IMR-90 (cell line): ENCODE results near the gene DIP2C. TPM values are rescaled to one million over a fixed set of nuclear protein-coding genes. Genes with fewer than 3 reads are reported as not detected.

Experiments used
- ATAC-seq: fragments of 200-7000 bp; cut with Tn5 transposase; 2 replicates; pipeline ENCODE4 v1.9.1; 2020; ENCODE audit warnings: low read depth, mild to moderate bottlenecking, moderate library complexity
- BruUV-seq: library from RNA; stranded (reverse); fragments of 400-500 nt; replicated peaks from 2 replicates; lab custom pipeline; 2021; lab: Mats Ljungman, UMichigan
- CTCF ChIA-PET: fragments of 300-600 bp; formaldehyde crosslinking; extraction: SDS; loops from one replicate; lab custom pipeline; 2021; ENCODE audit warnings: antibody characterized with exemption; lab: Yijun Ruan, JAX
- POLR2A ChIA-PET: fragments of 300-600 bp; sonication (Branson Sonifier 250); formaldehyde crosslinking; loops from one replicate; lab custom pipeline; 2022; ENCODE audit warnings: antibody characterized with exemption; ENCODE audit not compliant: unreplicated experiment; lab: Charles Lee
- DNase-seq: peaks from one replicate; pipeline ENCODE4 v3.0.0; 2013
- H2AFZ ChIP-seq: replicated peaks from 2 replicates; pipeline ENCODE3; 2013; ENCODE audit warnings: low read length, mild to moderate bottlenecking; ENCODE audit not compliant: poor library complexity
- H2AK5ac ChIP-seq: 2 replicates; pipeline ENCODE4 v1.6.1; 2013; ENCODE audit warnings: low read depth, low read length, inconsistent platforms
- H2AK9ac ChIP-seq: replicated peaks from 2 replicates; pipeline ENCODE3; 2013; ENCODE audit warnings: mild to moderate bottlenecking, low read depth, low read length, moderate library complexity; ENCODE audit not compliant: poor library complexity
- H2BK120ac ChIP-seq: 2 replicates; pipeline ENCODE4 v1.6.1; 2013; ENCODE audit warnings: low read depth, low read length, inconsistent platforms
- H2BK15ac ChIP-seq: 3 replicates; pipeline ENCODE4 v1.6.1; 2013; ENCODE audit warnings: low read depth, low read length, inconsistent platforms
- H2BK20ac ChIP-seq: 2 replicates; pipeline ENCODE4 v1.6.1; 2013; ENCODE audit warnings: low read depth, mild to moderate bottlenecking, inconsistent platforms, low read length, moderate library complexity
- H2BK5ac ChIP-seq: 2 replicates; pipeline ENCODE4 v1.6.1; 2013; ENCODE audit warnings: mild to moderate bottlenecking, low read depth, low read length, inconsistent platforms; ENCODE audit not compliant: poor library complexity, severe bottlenecking
- H3K14ac ChIP-seq: replicated peaks from 2 replicates; pipeline ENCODE4 v1.6.1; 2013; ENCODE audit warnings: low read depth, low read length, inconsistent platforms
- H3K18ac ChIP-seq: 2 replicates; pipeline ENCODE4 v1.6.1; 2013; ENCODE audit warnings: low read depth, low read length, control low read depth
- H3K23ac ChIP-seq: 2 replicates; pipeline ENCODE4 v1.6.1; 2013; ENCODE audit warnings: low read depth, low read length, inconsistent platforms
- H3K27ac ChIP-seq: 2 replicates; pipeline ENCODE4 v1.5.1; 2013; ENCODE audit warnings: mild to moderate bottlenecking, control low read depth, low read length; ENCODE audit not compliant: insufficient read depth
- H3K27me3 ChIP-seq: 2 replicates; pipeline ENCODE4 v1.6.1; 2013; ENCODE audit warnings: low read length; ENCODE audit not compliant: control insufficient read depth, insufficient read depth
- H3K36me3 ChIP-seq: 2 replicates; pipeline ENCODE4 v1.6.1; 2013; ENCODE audit warnings: low read length, mixed read lengths; ENCODE audit not compliant: control insufficient read depth, insufficient read depth
- H3K4ac ChIP-seq: 2 replicates; pipeline ENCODE4 v1.6.1; 2013; ENCODE audit warnings: low read depth, low read length, inconsistent platforms
- H3K4me1 ChIP-seq: 2 replicates; pipeline ENCODE4 v1.6.1; 2013; ENCODE audit warnings: low read length, mixed read lengths; ENCODE audit not compliant: control insufficient read depth, insufficient read depth
- H3K4me2 ChIP-seq: 2 replicates; pipeline ENCODE4 v1.6.1; 2013; ENCODE audit warnings: low read depth, mild to moderate bottlenecking, control low read depth, low read length, moderate library complexity
- H3K4me3 ChIP-seq: 2 replicates; pipeline ENCODE4 v1.5.1; 2013; ENCODE audit warnings: low read depth, mild to moderate bottlenecking, control low read depth, low read length, moderate library complexity; ENCODE audit not compliant: insufficient read depth
- H3K56ac ChIP-seq: 2 replicates; pipeline ENCODE4 v1.6.1; 2013; ENCODE audit warnings: low read length, inconsistent platforms; ENCODE audit not compliant: insufficient read depth; ENCODE audit errors: extremely low read depth
- H3K79me1 ChIP-seq, 2 experiments: 2 replicates each; pipeline ENCODE4 v1.6.1; 2013; ENCODE audit warnings: low read length in 2 of 2, inconsistent platforms in 1 of 2, low read depth in 1 of 2
- H3K9ac ChIP-seq: 2 replicates; pipeline ENCODE4 v1.6.1; 2013; ENCODE audit warnings: low read depth, low read length, control low read depth
- H3K9me1 ChIP-seq: 2 replicates; pipeline ENCODE4 v1.6.1; 2013; ENCODE audit warnings: low read length, inconsistent platforms; ENCODE audit not compliant: insufficient read depth
- H3K9me3 ChIP-seq: 2 replicates; pipeline ENCODE4 v1.6.1; 2013; ENCODE audit warnings: low read length; ENCODE audit not compliant: control insufficient read depth, insufficient read depth
- H4K20me1 ChIP-seq: 2 replicates; pipeline ENCODE4 v1.6.1; 2013; ENCODE audit warnings: low read length, inconsistent platforms; ENCODE audit not compliant: insufficient read depth
- H4K5ac ChIP-seq: 2 replicates; pipeline ENCODE4 v1.6.1; 2013; ENCODE audit warnings: mild to moderate bottlenecking, low read depth, low read length, control low read depth
- H4K8ac ChIP-seq, 2 experiments: 2 replicates each; pipeline ENCODE4 v1.6.1; 2013; ENCODE audit warnings: low read depth in 2 of 2, low read length in 2 of 2, control low read depth in 1 of 2, inconsistent platforms in 1 of 2
- H4K91ac ChIP-seq: 2 replicates; pipeline ENCODE4 v1.6.1; 2013; ENCODE audit warnings: low read depth, low read length, inconsistent platforms; ENCODE audit not compliant: insufficient read depth
- BHLHE40 ChIP-seq: fragments of 150-350 bp; IDR thresholded peaks from 2 replicates; pipeline ENCODE4 v1.6.1; 2016; ENCODE audit warnings: mild to moderate bottlenecking, low read depth, low read length
- CEBPB ChIP-seq: IDR thresholded peaks from 2 replicates; pipeline ENCODE4 v1.6.1; 2012; ENCODE audit warnings: low read depth, low read length, improper control_type of control experiment
- CHD1 ChIP-seq: IDR thresholded peaks from 2 replicates; pipeline ENCODE4 v1.6.1; 2012; ENCODE audit warnings: low read depth, low read length, improper control_type of control experiment
- CTCF ChIP-seq: conservative IDR thresholded peaks from 2 replicates; pipeline ENCODE4 v1.5.1; 2012; ENCODE audit warnings: mild to moderate bottlenecking, low read depth, low read length, improper control_type of control experiment
- ELK1 ChIP-seq: fragments of 150-350 bp; IDR thresholded peaks from 2 replicates; pipeline ENCODE4 v1.6.1; 2016; ENCODE audit warnings: low read depth, mild to moderate bottlenecking, low read length, moderate library complexity, borderline replicate concordance
- FOS ChIP-seq: fragments of 150-350 bp; IDR thresholded peaks from 2 replicates; pipeline ENCODE4 v1.6.1; 2016; ENCODE audit warnings: low read depth, low read length
- MAFK ChIP-seq: IDR thresholded peaks from 2 replicates; pipeline ENCODE4 v1.6.1; 2012; ENCODE audit warnings: low read depth, low read length, improper control_type of control experiment
- MAZ ChIP-seq: IDR thresholded peaks from 2 replicates; pipeline ENCODE4 v1.6.1; 2012; ENCODE audit warnings: low read depth, mild to moderate bottlenecking, low read length, improper control_type of control experiment, moderate library complexity, borderline replicate concordance
- MXI1 ChIP-seq: IDR thresholded peaks from 2 replicates; pipeline ENCODE4 v1.6.1; 2012; ENCODE audit warnings: low read depth, mild to moderate bottlenecking, low read length, moderate library complexity, borderline replicate concordance
- NFE2L2 ChIP-seq: fragments of 150-350 bp; IDR thresholded peaks from 2 replicates; pipeline ENCODE4 v1.6.1; 2016; ENCODE audit warnings: low read depth, mild to moderate bottlenecking, low read length
- POLR2A ChIP-seq: IDR thresholded peaks from 2 replicates; pipeline ENCODE4 v1.6.1; 2012; ENCODE audit warnings: mild to moderate bottlenecking, low read depth, low read length
- RAD21 ChIP-seq: IDR thresholded peaks from 2 replicates; pipeline ENCODE4 v1.6.1; 2012; ENCODE audit warnings: low read length, improper control_type of control experiment
- RCOR1 ChIP-seq: IDR thresholded peaks from 2 replicates; pipeline ENCODE4 v1.6.1; 2012; ENCODE audit warnings: mild to moderate bottlenecking, low read length, improper control_type of control experiment; ENCODE audit not compliant: insufficient replicate concordance
- RFX5 ChIP-seq: IDR thresholded peaks from 2 replicates; pipeline ENCODE4 v1.8.0; 2012; ENCODE audit warnings: low read depth, mild to moderate bottlenecking, low read length, moderate library complexity
- SMC3 ChIP-seq: fragments of 150-350 bp; IDR thresholded peaks from 2 replicates; pipeline ENCODE4 v1.6.1; 2016; ENCODE audit warnings: low read depth, mild to moderate bottlenecking, antibody characterized with exemption, low read length, moderate library complexity
- USF2 ChIP-seq: fragments of 150-350 bp; IDR thresholded peaks from 2 replicates; pipeline ENCODE4 v1.6.1; 2017; ENCODE audit warnings: mild to moderate bottlenecking, antibody characterized with exemption, low read length, low read depth
- WGBS, 2 experiments: methylation state at CpG; one replicate each; pipeline versions ENCODE4 v1.1.5 to v1.1.7; 2013; ENCODE audit warnings: missing lambda C conversion rate in 2 of 2; ENCODE audit not compliant: insufficient read length in 1 of 2; ENCODE audit errors: extremely low coverage in 2 of 2; 5-methylcytosine and 5-hydroxymethylcytosine counted together
- dilution Hi-C: fragments of 300-500 bp; cut with HindIII; formaldehyde crosslinking; loops from one replicate; pipeline ENCODE4 v1.14.3; 2018; ENCODE audit warnings: low sequenced_read_pairs; ENCODE audit not compliant: unreplicated experiment
- in situ Hi-C: fragments of 300-500 bp; cut with MboI; formaldehyde crosslinking; loops from 3 replicates; pipeline ENCODE4 v1.14.3; 2019; ENCODE audit warnings: low sequenced_read_pairs, inconsistent platforms, mixed read lengths
- intact Hi-C: fragments of 100-400 bp; cut with micrococcal nuclease; formaldehyde crosslinking; loops from 2 replicates; pipeline ENCODE4 v1.10.0; 2022
- polyA plus RNA-seq, 3 experiments: library from polyadenylated mRNA; depleted of rRNA; stranded (reverse); fragments of >200 nt; gene quantifications; 2 replicates each; pipeline ENCODE4 v1.2.3, GENCODE V29; 2012; ENCODE audit warnings: low replicate concordance in 1 of 3
- total RNA-seq: library from RNA; depleted of rRNA; stranded (reverse); fragments of >200 nt; gene quantifications from 2 replicates; pipeline ENCODE4 v1.2.3, GENCODE V29; 2012

Gene DIP2C
- total and polyA plus RNA-seq, 2 of the 4 experiments (the other 2 are of a cell fraction) = 8.6 to 17.3 TPM

GRCh38 chr10:306007-306674, 383.3 kb downstream of the DIP2C start:
- no peak for TF ChIP-seq CHD1
- no peak for TF ChIP-seq SMC3
- no peak for TF ChIP-seq POLR2A
- TF ChIP-seq USF2 = no peak
- TF ChIP-seq MAFK = no peak
- no peak for TF ChIP-seq MXI1
- TF ChIP-seq ELK1 = no peak
- no peak for TF ChIP-seq RAD21
- no peak for TF ChIP-seq CTCF
- TF ChIP-seq MAZ = no peak
- no peak for TF ChIP-seq RFX5
- no peak for TF ChIP-seq NFE2L2
- TF ChIP-seq FOS = no peak
- no peak for TF ChIP-seq BHLHE40
- TF ChIP-seq RCOR1 = no peak
- TF ChIP-seq CEBPB = no peak
- Histone ChIP-seq H4K8ac (peak overlapping the region in 1 of 2 experiments; percentile 30; a peak in 1 of 4 replicates), H3K9ac (no peak overlapping the region), H4K91ac (no peak overlapping the region; the same call in 1 of the 2 replicates), H3K9me3 (no peaks in the 10 kb centered on the region), H3K4me2 (no peak overlapping the region), H2AK9ac (no peak overlapping the region), H3K36me3 (peaks cover 36% of the 10 kb centered on the region), H3K18ac (no peak overlapping the region), H2BK15ac (no peak overlapping the region), H3K4me3 (no peak overlapping the region), H4K20me1 (no peaks in the 10 kb centered on the region), H3K27me3 (no peaks in the 10 kb centered on the region), H3K23ac (no peak overlapping the region), H3K4ac (0 out of 2 replicates have a peak overlapping the region, but pooled peaks have one; percentile 7), H4K5ac (no peak overlapping the region), H3K14ac (no peak overlapping the region), H2BK120ac (no peak overlapping the region), H3K79me1 (peaks cover 0 to 35% of the 10 kb centered on the region in 2 experiments), H3K56ac (no peak overlapping the region), H2AFZ (no peak overlapping the region), H2BK20ac (no peak overlapping the region), H2BK5ac (no peak overlapping the region), H3K4me1 (no peaks in the 10 kb centered on the region), H3K27ac (no peak overlapping the region), H3K9me1 (peaks cover 21% of the 10 kb centered on the region), H2AK5ac (no peak overlapping the region)
- DNase-seq (no peak), ATAC-seq (no peak)
- intact Hi-C loops (no loop called here), dilution Hi-C loops (no loop called here), in situ Hi-C loops (no loop called here)
- 70% methylated on average over 2 of the region's 6 CpGs; no CpG with 5 or more reads in 1 of the 2 experiments for WGBS, 2 experiments
- ChIA-PET CTCF (no interaction called here), POLR2A (no interaction called here)
- BruUV-seq = no TSS peak
